Activated naive CD4-positive, alpha-beta T cell treated with anti-CD3 and anti-CD28 coated beads for 36 hours (primary cell): ENCODE results near the gene SLC9A1. TPM values are rescaled to one million over a fixed set of nuclear protein-coding genes. Genes with fewer than 3 reads are reported as not detected.

Experiments used
- CTCF ChIA-PET: fragments of 350-600 bp; sonication (Branson Sonifier 250); formaldehyde crosslinking; loops from one replicate; lab custom pipeline; 2021; ENCODE audit warnings: antibody characterized with exemption; lab: Charles Lee
- DNase-seq: peaks from one replicate; pipeline ENCODE4 v3.0.0-alpha.2; 2020
- H3K27ac Mint-ChIP-seq: one replicate; pipeline ENCODE4 v1.8.0; 2021; ENCODE audit warnings: mild to moderate bottlenecking, mixed read lengths
- H3K27me3 Mint-ChIP-seq: one replicate; pipeline ENCODE4 v1.8.0; 2021; ENCODE audit warnings: low read depth, mixed read lengths
- H3K36me3 Mint-ChIP-seq: one replicate; pipeline ENCODE4 v1.8.0; 2021; ENCODE audit warnings: low read depth, mixed read lengths
- H3K4me1 Mint-ChIP-seq: one replicate; pipeline ENCODE4 v1.8.0; 2021; ENCODE audit warnings: low read depth, mixed read lengths
- H3K4me3 Mint-ChIP-seq: one replicate; pipeline ENCODE4 v1.8.0; 2021; ENCODE audit warnings: mild to moderate bottlenecking, moderate library complexity, mixed read lengths
- H3K9me3 Mint-ChIP-seq: one replicate; pipeline ENCODE4 v1.8.0; 2021; ENCODE audit warnings: mixed read lengths
- intact Hi-C: fragments of 100-400 bp; cut with micrococcal nuclease; formaldehyde crosslinking; loops from one replicate; pipeline ENCODE4 v1.15.1; 2023
- total RNA-seq, 2 experiments: library from RNA; stranded (reverse); gene quantifications; one replicate each; pipeline ENCODE4 v1.2.3, GENCODE V29; 2021

The SLC9A1 gene
- total RNA-seq, 2 experiments from 2014 or later: 15.4 to 16.5 TPM

DNA sequence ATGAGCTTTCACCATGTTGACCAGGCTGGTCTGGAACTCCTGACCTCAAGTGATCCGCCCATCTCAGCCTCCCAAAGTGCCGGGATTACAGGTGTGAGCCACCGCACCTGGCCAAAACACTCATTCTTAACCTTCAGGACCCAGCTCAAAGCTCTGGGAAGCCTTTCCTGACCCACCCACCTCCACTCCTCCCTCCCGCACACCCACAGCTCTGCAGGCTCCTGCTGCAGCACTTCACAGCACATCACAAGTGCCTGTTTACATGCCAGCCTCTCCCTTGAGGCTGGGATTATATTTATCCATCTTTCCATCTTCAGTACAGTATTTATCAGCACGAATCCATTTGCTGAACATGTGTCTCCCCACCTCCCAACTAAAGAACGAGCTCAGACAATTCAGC lies 14.9 kb downstream of the SLC9A1 start:
- intact Hi-C loops: no loop called here
- CTCF ChIA-PET: interaction anchor here (0.8 to 2.7 kb wide), 6 partner anchors 15 to 157 kb away, joined by 3 to 9 read pairs (median 4); partner anchors contain the start of gene SLC9A1
- Mint-ChIP-seq H3K27me3 (no peaks in the 10 kb centered on the region), H3K4me3 (no peak overlapping the region), H3K36me3 (peaks cover 2% of the 10 kb centered on the region), H3K4me1 (peaks cover 68% of the 10 kb centered on the region), H3K27ac (no peak overlapping the region), H3K9me3 (no peaks in the 10 kb centered on the region)
- DNase-seq: no peak

GRCh38 chr1:27138927-27139326 lies 16.0 kb downstream of the SLC9A1 start:
- no peak overlapping the region for H3K27ac Mint-ChIP-seq
- DNase-seq: no peak
- H3K4me3 Mint-ChIP-seq: no peak overlapping the region
- H3K36me3 Mint-ChIP-seq: peaks cover 5% of the 10 kb centered on the region
- H3K9me3 Mint-ChIP-seq: no peaks in the 10 kb centered on the region
- H3K27me3 Mint-ChIP-seq: no peaks in the 10 kb centered on the region
- intact Hi-C loops: no loop called here
- H3K4me1 Mint-ChIP-seq: peaks cover 68% of the 10 kb centered on the region
- CTCF ChIA-PET: interaction anchor here (0.9 to 2.7 kb wide), 3 partner anchors 14 to 141 kb away, joined by 3 to 7 read pairs (median 4); no protein-coding TSS in a partner anchor

DNA sequence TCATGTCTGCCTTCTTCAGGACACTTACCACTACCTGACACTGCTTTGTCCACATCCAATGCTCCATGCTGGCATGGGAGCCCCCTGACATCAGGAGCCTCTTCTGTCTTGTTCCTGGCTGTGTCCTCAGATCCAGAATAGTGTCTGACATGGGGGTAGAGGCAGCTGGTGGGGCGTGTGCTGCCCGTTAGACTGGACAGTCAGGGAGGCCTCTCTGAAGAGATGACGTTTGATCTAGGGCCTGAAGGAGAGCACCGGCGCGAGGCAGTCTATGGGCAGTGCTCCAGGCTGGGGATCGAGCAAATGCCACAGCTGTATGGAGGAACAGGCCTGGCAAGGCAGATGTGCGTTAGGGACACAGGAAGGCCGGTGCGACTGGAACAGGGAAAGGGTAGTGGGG lies 16.6 kb downstream of the SLC9A1 start:
- intact Hi-C loops: no loop called here
- H3K27ac Mint-ChIP-seq: peak overlapping the region; percentile 99
- H3K36me3 Mint-ChIP-seq: peaks cover 5% of the 10 kb centered on the region
- CTCF ChIA-PET: interaction anchor here (1.1 to 2.7 kb wide), 2 partner anchors 14 to 26 kb away, joined by 4 to 7 read pairs; no protein-coding TSS in a partner anchor
- no peak for DNase-seq
- H3K9me3 Mint-ChIP-seq: no peaks in the 10 kb centered on the region
- H3K27me3 Mint-ChIP-seq: no peaks in the 10 kb centered on the region
- no peak overlapping the region for H3K4me3 Mint-ChIP-seq
- peaks cover 65% of the 10 kb centered on the region for H3K4me1 Mint-ChIP-seq

- intact Hi-C loops: loop anchor here (1.0 to 2.0 kb wide), 2 partner anchors 18 to 25 kb away; partner anchors contain the start of gene SLC9A1
- Mint-ChIP-seq H3K9me3 (no peaks in the 10 kb centered on the region), H3K4me3 (peak overlapping the region; percentile 80), H3K27me3 (no peaks in the 10 kb centered on the region), H3K36me3 (peaks cover 5% of the 10 kb centered on the region), H3K27ac (peak overlapping the region; percentile 99), H3K4me1 (peaks cover 57% of the 10 kb centered on the region)
- DNase-seq: no peak
- CTCF ChIA-PET: interaction anchor here (0.8 kb wide), 1 partner anchor 92 kb away, joined by 3 read pairs; no protein-coding TSS in a partner anchor
These were observed 17.3 kb downstream of the SLC9A1 start for GRCh38 chr1:27137544-27138075.

DNA sequence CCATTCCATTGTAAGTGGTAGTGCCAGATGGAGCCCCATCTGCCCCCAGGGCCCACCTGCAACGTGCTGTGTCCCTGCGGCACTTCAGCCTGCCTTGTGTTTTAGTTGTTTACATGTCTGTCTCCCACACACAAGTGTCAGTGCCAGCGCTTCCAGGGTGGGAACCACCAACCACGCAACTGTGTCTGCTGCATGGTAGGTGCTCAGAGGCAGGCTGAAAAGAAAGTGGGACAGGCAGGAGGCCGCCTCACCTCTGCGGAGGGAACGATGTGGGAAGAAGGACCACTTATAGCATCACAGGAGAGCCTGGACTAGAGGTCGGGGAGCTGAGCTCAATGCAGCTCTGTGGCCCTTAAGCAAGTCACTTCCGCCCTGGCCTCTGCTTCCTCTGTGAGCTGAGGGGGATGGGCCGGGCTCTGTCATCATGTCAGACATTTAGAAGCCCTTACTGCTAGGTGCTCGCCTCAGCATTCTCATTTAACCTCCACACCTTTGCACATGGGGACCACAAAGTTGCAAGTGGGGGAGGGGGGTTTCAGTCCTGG lies 17.9 kb downstream of the SLC9A1 start:
- H3K4me1 Mint-ChIP-seq: peaks cover 52% of the 10 kb centered on the region
- intact Hi-C loops: loop anchor here (1.0 to 2.0 kb wide), 2 partner anchors 18 to 24 kb away; partner anchors contain the start of gene SLC9A1
- peak overlapping the region; percentile 99 for H3K27ac Mint-ChIP-seq
- DNase-seq: peak; percentile 95
- H3K9me3 Mint-ChIP-seq: no peaks in the 10 kb centered on the region
- peak overlapping the region; percentile 80 for H3K4me3 Mint-ChIP-seq
- peaks cover 5% of the 10 kb centered on the region for H3K36me3 Mint-ChIP-seq
- CTCF ChIA-PET: interaction anchor here (0.8 kb wide), 1 partner anchor 91 kb away, joined by 3 read pairs; no protein-coding TSS in a partner anchor
- H3K27me3 Mint-ChIP-seq: no peaks in the 10 kb centered on the region

DNA sequence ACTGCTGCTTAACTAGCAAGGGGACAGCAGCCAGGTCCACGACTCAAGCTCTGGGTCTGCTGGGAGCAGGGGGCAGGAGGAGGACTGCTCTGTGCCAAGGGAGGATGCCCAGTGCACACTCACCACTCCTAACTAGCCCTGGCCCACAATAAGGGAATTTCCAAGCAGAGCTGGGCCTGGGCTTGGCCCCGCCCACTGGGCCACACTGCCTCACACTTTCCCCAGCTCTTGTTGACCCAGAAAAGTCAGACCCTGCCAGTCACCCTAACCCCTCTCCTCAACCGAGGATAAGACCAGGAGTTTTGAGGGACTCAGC lies 18.7 kb downstream of the SLC9A1 start:
- Mint-ChIP-seq H3K27me3 (no peaks in the 10 kb centered on the region), H3K27ac (peak overlapping the region; percentile 99), H3K4me3 (peak overlapping the region; percentile 80), H3K36me3 (peaks cover 5% of the 10 kb centered on the region), H3K9me3 (no peaks in the 10 kb centered on the region), H3K4me1 (peaks cover 43% of the 10 kb centered on the region)
- DNase-seq: no peak
- intact Hi-C loops: loop anchor here (2.0 kb wide), 1 partner anchor 23 kb away; no protein-coding TSS in a partner anchor
- CTCF ChIA-PET: interaction anchor here (0.7 to 1.3 kb wide), 2 partner anchors 32 to 39 kb away, joined by 3 read pairs; no protein-coding TSS in a partner anchor

- Mint-ChIP-seq H3K9me3 (no peaks in the 10 kb centered on the region), H3K4me3 (no peak overlapping the region), H3K4me1 (peaks cover 43% of the 10 kb centered on the region), H3K36me3 (peaks cover 5% of the 10 kb centered on the region), H3K27ac (peak overlapping the region; percentile 99), H3K27me3 (no peaks in the 10 kb centered on the region)
- intact Hi-C loops: loop anchor here (2.0 kb wide), 1 partner anchor 23 kb away; no protein-coding TSS in a partner anchor
- CTCF ChIA-PET: interaction anchor here (0.6 to 1.3 kb wide), 3 partner anchors 32 to 60 kb away, joined by 3 read pairs; no protein-coding TSS in a partner anchor
- no peak for DNase-seq
These were observed 19.2 kb downstream of the SLC9A1 start for GRCh38 chr1:27135541-27136235.

DNA sequence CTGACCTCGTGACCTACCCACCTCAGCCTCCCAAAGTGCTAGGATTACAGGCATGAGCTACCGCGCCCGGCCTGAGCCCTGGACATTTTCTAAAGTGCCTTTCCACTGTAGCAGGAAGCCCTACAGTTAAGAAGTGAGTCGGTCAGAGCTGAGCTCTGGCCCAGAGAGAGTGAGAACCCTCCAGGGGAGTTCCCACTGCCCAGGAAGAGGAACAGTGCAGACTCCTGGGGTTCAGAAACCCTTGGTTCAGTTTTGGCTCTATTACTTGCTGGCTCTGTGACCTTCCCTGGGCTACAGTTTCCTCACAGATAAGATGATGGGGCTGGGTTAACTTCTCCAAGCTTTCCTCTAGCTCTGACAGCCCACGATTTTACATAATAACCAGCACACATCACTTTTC lies 20.9 kb downstream of the SLC9A1 start:
- DNase-seq: no peak
- Mint-ChIP-seq H3K4me3 (no peak overlapping the region), H3K9me3 (no peaks in the 10 kb centered on the region), H3K4me1 (peaks cover 34% of the 10 kb centered on the region), H3K27ac (no peak overlapping the region), H3K36me3 (peaks cover 5% of the 10 kb centered on the region), H3K27me3 (no peaks in the 10 kb centered on the region)
- CTCF ChIA-PET: interaction anchor here (0.6 to 1.0 kb wide), 3 partner anchors 65 to 167 kb away, joined by 3 to 4 read pairs (median 3); no protein-coding TSS in a partner anchor
- intact Hi-C loops: no loop called here

DNA sequence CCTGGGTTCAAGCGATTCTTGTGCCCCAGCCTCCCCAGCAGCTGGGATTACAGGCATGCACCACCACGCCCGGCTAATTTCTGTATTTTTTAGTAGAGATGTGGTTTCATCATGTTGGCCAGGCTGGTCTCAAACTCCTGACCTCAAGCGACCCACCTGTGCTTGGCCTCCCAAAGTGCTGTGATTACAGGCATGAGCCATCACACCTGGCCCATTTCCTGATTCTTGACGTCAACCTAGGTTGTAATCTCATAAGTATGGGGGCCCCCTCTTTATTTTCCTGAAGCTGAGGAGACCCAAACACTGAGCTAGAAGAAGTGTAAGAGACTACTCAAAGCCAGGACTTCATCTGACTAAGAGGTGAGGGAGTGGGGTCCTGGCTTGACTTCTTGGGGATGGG lies 21.8 kb downstream of the SLC9A1 start:
- DNase-seq: no peak
- no peak overlapping the region for H3K4me3 Mint-ChIP-seq

DNA sequence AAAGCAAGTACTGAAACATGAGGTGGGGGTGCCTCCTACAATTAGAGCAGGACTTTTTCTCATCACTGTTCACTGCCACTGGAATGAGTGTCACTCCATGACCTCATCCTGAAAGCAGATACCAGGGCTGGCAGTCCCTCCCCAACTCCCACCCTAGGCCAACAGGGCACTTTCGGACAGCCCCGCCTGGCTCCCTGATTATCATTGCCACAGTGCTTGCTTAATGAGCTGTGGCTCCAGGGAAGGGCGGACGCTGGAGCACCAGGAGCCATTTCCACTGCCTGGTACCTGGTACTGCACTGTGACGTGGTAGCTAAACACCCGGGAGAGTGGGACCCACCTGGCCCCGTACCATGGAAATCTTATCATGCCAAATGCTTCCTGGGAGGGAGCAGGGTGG lies 22.3 kb downstream of the SLC9A1 start:
- CTCF ChIA-PET: no interaction called here
- Mint-ChIP-seq H3K4me1 (peaks cover 22% of the 10 kb centered on the region), H3K27ac (no peak overlapping the region), H3K4me3 (no peak overlapping the region), H3K9me3 (no peaks in the 10 kb centered on the region), H3K27me3 (no peaks in the 10 kb centered on the region), H3K36me3 (peaks cover 5% of the 10 kb centered on the region)
- no peak for DNase-seq
- intact Hi-C loops: no loop called here

More for the DNA sequence above, 21.8 kb downstream of the SLC9A1 start:
- intact Hi-C loops: no loop called here
- CTCF ChIA-PET: no interaction called here
- no peaks in the 10 kb centered on the region for H3K27me3 Mint-ChIP-seq
- peaks cover 27% of the 10 kb centered on the region for H3K4me1 Mint-ChIP-seq
- peaks cover 5% of the 10 kb centered on the region for H3K36me3 Mint-ChIP-seq
- H3K9me3 Mint-ChIP-seq: no peaks in the 10 kb centered on the region
- no peak overlapping the region for H3K27ac Mint-ChIP-seq

DNA sequence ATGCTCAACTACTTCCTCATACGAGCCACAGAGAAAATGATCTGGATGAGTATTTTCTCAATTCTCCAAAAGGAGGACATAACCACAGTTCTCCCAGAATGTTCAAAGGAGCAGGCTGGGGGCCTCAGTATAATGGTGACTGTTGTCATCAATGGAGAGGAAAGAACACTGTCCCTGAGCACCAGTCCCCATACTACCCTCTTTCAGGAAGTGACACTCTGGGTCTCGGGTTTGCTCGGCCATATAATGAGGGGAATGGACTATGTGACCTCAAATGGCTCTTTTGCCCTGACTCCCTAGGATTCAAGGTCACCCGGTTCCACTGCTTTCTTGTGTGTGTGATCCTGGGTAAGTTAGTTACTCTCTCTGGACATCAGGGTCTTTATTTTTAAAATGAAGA lies 22.8 kb downstream of the SLC9A1 start:
- no peak overlapping the region for H3K4me3 Mint-ChIP-seq
- H3K27ac Mint-ChIP-seq: no peak overlapping the region
- intact Hi-C loops: no loop called here
- H3K27me3 Mint-ChIP-seq: no peaks in the 10 kb centered on the region
- H3K36me3 Mint-ChIP-seq: peaks cover 5% of the 10 kb centered on the region
- H3K4me1 Mint-ChIP-seq: peaks cover 17% of the 10 kb centered on the region
- no peaks in the 10 kb centered on the region for H3K9me3 Mint-ChIP-seq
- DNase-seq: no peak
- CTCF ChIA-PET: no interaction called here

DNA sequence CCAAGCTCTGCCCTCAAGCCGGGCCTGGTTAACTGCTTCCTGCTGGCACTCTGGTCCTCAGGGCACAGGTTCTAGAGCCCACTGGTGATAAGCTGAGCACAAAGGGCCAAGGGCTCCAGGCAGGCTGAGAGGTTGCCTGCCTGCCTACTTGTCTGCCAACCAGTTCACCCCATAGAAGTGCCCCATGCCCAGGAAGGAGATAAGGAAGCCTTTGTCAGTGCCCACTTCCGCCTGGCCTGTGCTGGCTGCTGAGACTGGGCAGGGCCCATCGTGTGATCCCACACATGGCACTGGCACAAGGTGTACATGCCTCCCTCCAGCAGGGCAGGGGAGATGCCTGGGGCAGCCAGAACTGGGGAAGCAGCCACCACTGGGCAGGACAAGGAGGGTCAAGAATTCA lies 24.1 kb downstream of the SLC9A1 start:
- Mint-ChIP-seq H3K4me3 (no peak overlapping the region), H3K9me3 (no peaks in the 10 kb centered on the region), H3K27ac (no peak overlapping the region), H3K27me3 (no peaks in the 10 kb centered on the region), H3K4me1 (peaks cover 3% of the 10 kb centered on the region), H3K36me3 (peaks cover 3% of the 10 kb centered on the region)
- CTCF ChIA-PET: no interaction called here
- intact Hi-C loops: no loop called here
- no peak for DNase-seq
